WI38 (cell line): ENCODE measurements around the gene CPNE2.

Experiments
- H3K4me3 ChIP-seq: 2 replicates; pipeline ENCODE4 v1.5.1; 2011; ENCODE audit warnings: low read depth, mild to moderate bottlenecking, control low read depth, low read length
- TF ChIP-seq, protein P1 (sequence below): IDR thresholded peaks from 2 replicates; pipeline ENCODE4 v1.5.1; 2012; ENCODE audit warnings: low read depth, mild to moderate bottlenecking, control low read depth, low read length

Gene CPNE2

DNA sequence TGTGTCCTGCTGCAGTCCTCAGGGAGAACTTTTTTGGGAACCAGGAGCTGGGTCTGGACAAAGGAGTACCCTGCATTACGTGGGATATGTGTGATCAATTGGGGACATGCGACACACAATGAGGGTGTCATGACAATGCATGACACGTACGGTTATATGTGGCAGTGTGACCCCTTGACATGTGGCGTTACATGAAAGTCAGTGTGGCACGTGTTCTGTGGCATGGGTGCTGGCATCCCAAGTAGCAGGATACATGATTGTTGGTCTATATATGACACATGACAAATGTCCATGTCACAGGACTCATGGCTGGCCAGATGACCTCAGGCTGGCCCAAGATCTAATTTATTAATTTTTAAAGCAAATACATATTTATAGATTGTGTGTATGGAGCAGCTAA is 9.7 kb upstream of the CPNE2 start:
- no peak overlapping the region for H3K4me3 ChIP-seq
- TF ChIP-seq, protein P1, sequence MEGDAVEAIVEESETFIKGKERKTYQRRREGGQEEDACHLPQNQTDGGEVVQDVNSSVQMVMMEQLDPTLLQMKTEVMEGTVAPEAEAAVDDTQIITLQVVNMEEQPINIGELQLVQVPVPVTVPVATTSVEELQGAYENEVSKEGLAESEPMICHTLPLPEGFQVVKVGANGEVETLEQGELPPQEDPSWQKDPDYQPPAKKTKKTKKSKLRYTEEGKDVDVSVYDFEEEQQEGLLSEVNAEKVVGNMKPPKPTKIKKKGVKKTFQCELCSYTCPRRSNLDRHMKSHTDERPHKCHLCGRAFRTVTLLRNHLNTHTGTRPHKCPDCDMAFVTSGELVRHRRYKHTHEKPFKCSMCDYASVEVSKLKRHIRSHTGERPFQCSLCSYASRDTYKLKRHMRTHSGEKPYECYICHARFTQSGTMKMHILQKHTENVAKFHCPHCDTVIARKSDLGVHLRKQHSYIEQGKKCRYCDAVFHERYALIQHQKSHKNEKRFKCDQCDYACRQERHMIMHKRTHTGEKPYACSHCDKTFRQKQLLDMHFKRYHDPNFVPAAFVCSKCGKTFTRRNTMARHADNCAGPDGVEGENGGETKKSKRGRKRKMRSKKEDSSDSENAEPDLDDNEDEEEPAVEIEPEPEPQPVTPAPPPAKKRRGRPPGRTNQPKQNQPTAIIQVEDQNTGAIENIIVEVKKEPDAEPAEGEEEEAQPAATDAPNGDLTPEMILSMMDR, result no peak

DNA sequence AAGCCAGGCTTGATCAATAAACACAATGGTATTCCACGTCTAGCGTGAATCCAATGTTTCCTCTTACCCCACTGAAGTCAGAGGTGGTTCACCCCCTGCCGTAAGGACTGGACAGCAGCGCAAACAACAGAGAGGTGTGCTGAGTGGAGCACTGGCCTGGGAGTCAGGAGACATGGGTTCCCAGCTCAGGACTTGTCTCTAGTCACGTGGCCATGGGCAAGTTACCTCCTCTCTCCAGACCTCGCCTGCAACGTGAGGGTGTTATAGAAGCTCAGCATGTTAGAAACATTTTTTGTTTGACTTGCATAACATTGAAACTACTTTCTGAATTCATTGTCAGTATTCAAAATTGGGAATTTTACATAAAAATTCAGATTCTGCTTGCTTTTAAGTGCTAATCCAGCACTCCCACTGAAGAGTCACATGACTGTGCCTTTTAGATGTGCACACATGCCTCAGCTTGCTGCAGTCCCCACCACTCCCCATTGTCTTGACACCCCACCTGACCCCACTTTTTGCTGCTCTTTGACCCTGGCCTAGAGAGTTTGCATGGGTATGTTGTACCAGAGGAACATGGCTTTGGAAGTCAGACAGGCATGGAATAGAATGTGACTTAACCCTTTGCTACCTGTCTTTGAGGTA is 8.8 kb upstream of the CPNE2 start:
- TF ChIP-seq, protein P1, result no peak
- H3K4me3 ChIP-seq, result no peak overlapping the region

DNA sequence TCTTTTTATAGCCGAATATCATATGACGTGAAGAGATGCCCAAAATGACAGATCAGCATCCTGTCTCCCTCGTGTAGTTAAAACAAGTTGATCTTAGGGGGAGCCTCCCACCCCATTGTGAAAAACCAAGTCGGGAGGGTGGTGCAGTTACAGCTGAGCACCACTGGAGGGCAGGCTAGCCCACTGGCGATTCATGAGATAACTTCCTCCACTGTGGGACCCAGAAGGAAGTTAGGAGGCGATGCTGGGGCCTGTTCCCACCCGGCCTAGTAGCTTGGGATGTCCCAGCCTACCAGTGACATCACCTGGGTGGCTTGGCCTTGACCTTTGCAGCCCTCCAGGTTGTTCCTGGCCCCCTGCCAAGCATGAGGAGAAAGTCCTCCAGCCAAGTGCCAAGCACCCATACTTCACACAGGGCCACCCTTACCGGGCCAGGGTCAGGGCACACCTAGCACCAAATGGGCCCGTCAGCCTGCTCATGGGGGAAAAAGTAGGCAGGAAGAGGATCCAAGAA is 8.1 kb upstream of the CPNE2 start:
- H3K4me3 ChIP-seq, result no peak overlapping the region
- TF ChIP-seq, protein P1, result peak; percentile 99

DNA sequence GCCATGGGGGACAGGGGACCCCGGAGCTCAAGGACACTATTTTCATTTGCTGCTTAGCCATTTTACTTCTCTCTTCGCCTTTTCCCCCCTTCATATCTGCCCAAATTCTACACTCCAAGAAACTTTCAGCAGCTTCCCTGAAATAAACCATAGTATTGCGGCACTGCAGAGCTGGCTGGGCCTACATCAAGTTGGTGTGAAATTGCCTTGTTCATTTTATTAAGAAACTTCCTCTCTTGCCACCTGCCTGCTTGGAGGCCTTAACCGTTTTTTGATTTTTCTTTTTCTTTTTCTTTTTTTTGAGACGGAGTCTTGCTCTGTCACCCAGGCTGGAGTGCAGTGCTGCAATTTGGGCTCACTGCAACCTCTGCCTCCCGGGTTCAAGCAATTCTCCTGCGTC is 7.4 kb upstream of the CPNE2 start:
- H3K4me3 ChIP-seq, result no peak overlapping the region

DNA sequence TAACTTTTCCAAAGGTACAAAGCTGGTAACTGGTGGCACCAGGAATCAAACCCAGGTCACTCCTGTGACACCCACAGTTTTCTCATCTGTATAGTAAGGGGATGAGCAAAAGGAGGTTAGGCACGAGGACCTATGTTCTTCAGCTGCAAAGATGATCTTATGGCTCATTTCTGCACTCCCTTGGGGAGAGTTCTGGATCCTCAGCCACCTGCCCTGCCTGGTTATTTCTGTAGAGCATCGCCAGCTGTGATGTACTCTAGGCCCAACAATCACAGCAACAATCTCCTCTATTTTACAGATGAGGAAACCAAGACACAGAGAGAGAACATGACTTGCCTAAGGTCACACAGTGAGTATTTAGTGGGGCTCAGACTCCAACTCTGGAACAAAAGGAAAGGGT is 5.4 kb upstream of the CPNE2 start:
- TF ChIP-seq, protein P1, result no peak

More for the DNA sequence above, 7.4 kb upstream of the CPNE2 start:
- TF ChIP-seq, protein P1, result no peak

DNA sequence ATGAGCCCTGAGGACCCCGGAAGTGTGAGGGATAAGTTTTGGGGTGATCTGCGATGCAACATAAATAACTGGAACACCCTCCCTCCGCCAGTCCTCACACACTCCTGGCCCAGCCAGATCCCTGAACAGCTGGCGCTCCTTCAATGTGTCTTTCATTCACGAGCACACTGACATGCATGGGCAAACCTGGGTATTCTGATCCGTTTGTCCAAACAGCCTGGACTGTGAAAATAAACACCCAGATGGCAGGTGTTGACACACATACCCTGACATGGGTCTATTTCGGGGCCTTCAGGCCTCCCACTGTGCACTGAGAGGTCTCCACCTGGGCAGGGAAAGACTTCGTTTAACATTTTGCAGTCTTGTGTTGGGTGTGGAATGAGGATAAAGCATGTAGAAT is 3.0 kb upstream of the CPNE2 start:
- no peak overlapping the region for H3K4me3 ChIP-seq
- TF ChIP-seq, protein P1, result no peak

More for the DNA sequence above, 5.4 kb upstream of the CPNE2 start:
- no peak overlapping the region for H3K4me3 ChIP-seq

DNA sequence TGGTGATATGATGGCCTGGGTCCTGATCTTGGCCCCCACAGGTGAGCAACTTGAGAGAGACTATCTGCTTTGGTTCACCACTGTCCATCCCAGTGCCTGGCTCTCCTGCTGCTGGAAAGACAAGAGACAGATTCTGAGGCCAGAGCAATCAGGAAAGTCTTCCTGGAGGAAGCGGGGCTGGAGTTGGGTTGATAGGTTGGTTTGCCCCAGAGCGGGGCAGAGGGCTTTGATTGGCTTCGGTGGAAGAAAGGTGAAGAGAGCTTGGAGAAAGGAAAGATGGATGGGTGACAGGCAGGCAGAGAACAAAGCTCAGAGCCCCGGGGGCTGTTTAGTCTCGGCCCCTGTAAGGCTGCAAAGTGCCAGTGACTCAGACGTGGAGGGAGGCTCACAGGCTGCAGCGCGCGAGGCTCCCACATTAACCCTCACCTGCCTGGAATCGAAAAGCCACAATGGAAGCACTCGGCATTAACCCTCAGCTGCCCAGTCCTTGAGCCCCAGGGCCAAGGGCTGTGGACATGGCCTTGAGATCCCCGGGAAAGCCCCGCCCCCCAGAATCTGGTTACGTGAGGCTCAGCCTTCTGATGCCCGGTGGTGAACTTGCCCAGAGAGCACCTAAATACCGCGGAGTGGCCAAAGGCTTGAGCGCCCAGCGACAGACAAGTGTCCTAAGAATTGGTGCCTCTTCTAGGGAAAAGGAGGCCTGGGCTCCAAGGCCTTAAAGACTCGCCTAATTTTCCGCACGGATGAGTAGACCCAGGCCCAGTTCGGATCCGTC is 996 bp upstream of the CPNE2 start:
- TF ChIP-seq, protein P1, result no peak
- peak overlapping the region; percentile 62 for H3K4me3 ChIP-seq
